Activated naive CD8-positive, alpha-beta T cell treated with anti-CD3 and anti-CD28 coated beads for 36 hours (primary cell): ENCODE results near the gene PRKCH. TPM values are rescaled to one million over a fixed set of nuclear protein-coding genes. Genes with fewer than 3 reads are reported as not detected.
"Not testable (repeated sequence)": the region's sequence is repeated elsewhere in the genome, so short reads cannot be mapped to it uniquely, and the experiment has no call there.

Experiments
- DNase-seq: peaks from one replicate; pipeline ENCODE4 v3.0.0; 2021
- H3K27ac Mint-ChIP-seq: one replicate; pipeline ENCODE4 v1.8.0; 2022; ENCODE audit warnings: mild to moderate bottlenecking, moderate library complexity, mixed read lengths
- H3K27me3 Mint-ChIP-seq: one replicate; pipeline ENCODE4 v1.8.0; 2022; ENCODE audit warnings: mild to moderate bottlenecking, mixed read lengths
- H3K36me3 Mint-ChIP-seq: one replicate; pipeline ENCODE4 v1.8.0; 2021; ENCODE audit warnings: mild to moderate bottlenecking, mixed read lengths
- H3K4me1 Mint-ChIP-seq: one replicate; pipeline ENCODE4 v1.8.0; 2021; ENCODE audit warnings: mixed read lengths
- H3K4me3 Mint-ChIP-seq: one replicate; pipeline ENCODE4 v1.8.0; 2022; ENCODE audit warnings: mild to moderate bottlenecking, moderate library complexity, mixed read lengths
- H3K9me3 Mint-ChIP-seq: one replicate; pipeline ENCODE4 v1.8.0; 2022; ENCODE audit warnings: mixed read lengths
- total RNA-seq, 2 experiments: library from RNA; stranded (reverse); gene quantifications; one replicate each; pipeline ENCODE4 v1.2.3, GENCODE V29; 2021

Gene PRKCH
- total RNA-seq, 2 experiments from 2014 or later, result 176 to 177 TPM

- peaks cover 5% of the 10 kb centered on the region for H3K9me3 Mint-ChIP-seq
- H3K27ac Mint-ChIP-seq, result peak overlapping the region; percentile 98
Observed at GRCh38 chr14:61460718-61461611, 139.6 kb downstream of the PRKCH start.

DNA sequence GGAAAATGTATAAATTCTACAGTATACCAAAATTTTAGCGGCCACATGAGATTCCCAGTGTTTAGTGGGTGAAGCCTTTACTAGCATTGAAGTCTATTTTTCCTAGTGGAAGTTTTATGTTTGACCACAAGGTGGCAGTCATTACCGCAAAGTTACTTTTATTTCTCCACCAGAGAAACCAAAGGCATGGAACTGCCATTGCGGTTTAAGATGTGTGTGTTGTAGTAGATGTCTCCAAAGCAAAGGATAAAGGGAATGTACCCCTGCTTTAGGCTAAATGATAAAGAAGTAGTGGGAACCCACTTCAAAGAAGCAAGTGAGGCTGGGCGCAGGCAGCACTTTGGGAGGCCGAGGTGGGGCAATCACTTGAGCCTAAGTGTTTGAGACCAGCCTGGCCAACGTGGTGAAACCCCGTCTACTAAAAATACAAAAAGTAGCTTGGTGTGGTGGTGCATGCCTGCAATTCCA lies 140.5 kb downstream of the PRKCH start:
- Mint-ChIP-seq H3K9me3 (peaks cover 5% of the 10 kb centered on the region), H3K4me1 (peaks cover 65% of the 10 kb centered on the region), H3K27ac (peak overlapping the region; percentile 98), H3K4me3 (peak overlapping the region; percentile 5), H3K36me3 (peaks cover 76% of the 10 kb centered on the region), H3K27me3 (no peaks in the 10 kb centered on the region)
- no peak for DNase-seq

More at GRCh38 chr14:61460718-61461611, 139.6 kb downstream of the PRKCH start:
- Mint-ChIP-seq H3K4me1 (peaks cover 67% of the 10 kb centered on the region), H3K36me3 (peaks cover 77% of the 10 kb centered on the region), H3K27me3 (no peaks in the 10 kb centered on the region), H3K4me3 (peak overlapping the region; percentile 52)
- DNase-seq, result peak; percentile 67

DNA sequence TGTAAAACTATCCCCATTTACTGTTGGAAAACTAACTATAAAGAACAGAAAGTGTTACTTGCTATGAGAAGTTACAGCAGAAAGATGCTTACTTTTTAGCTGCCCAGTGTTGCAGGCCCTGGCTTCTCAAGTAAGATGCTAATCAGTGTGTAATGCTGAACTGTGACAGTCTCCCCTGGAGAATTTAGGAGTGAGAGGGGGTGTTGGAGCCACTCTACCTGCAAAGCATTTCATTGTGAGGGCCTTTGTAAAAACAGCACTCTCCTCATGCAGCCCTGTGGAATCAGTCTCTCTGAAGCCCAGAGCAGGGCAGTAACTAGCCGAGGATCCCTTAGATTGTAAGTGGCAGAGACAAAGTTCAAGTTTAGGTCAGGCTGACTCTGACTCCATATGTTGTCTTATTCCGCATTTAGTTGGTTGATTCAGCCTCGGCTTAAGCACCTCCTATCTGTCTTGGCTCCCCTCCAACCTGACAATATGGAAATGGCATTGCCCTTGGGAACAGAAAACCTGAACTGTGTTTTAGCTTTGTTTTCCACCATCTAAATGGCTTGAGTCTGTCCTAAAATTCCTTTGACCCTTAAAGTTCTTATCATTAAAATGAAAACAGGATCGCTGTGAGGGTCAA lies 141.3 kb downstream of the PRKCH start:
- H3K4me3 Mint-ChIP-seq, result no peak overlapping the region
- H3K36me3 Mint-ChIP-seq, result peaks cover 74% of the 10 kb centered on the region
- H3K9me3 Mint-ChIP-seq, result peaks cover 5% of the 10 kb centered on the region
- H3K4me1 Mint-ChIP-seq, result peaks cover 61% of the 10 kb centered on the region
- H3K27ac Mint-ChIP-seq, result peak overlapping the region; percentile 39
- no peaks in the 10 kb centered on the region for H3K27me3 Mint-ChIP-seq
- DNase-seq, result no peak

GRCh38 chr14:61463664-61464285 lies 142.4 kb downstream of the PRKCH start:
- H3K4me1 Mint-ChIP-seq, result peaks cover 64% of the 10 kb centered on the region
- H3K27ac Mint-ChIP-seq, result peak overlapping the region; percentile 35
- H3K36me3 Mint-ChIP-seq, result peaks cover 74% of the 10 kb centered on the region
- DNase-seq, result no peak
- H3K9me3 Mint-ChIP-seq, result peaks cover 5% of the 10 kb centered on the region
- no peak overlapping the region for H3K4me3 Mint-ChIP-seq
- H3K27me3 Mint-ChIP-seq, result no peaks in the 10 kb centered on the region

DNA sequence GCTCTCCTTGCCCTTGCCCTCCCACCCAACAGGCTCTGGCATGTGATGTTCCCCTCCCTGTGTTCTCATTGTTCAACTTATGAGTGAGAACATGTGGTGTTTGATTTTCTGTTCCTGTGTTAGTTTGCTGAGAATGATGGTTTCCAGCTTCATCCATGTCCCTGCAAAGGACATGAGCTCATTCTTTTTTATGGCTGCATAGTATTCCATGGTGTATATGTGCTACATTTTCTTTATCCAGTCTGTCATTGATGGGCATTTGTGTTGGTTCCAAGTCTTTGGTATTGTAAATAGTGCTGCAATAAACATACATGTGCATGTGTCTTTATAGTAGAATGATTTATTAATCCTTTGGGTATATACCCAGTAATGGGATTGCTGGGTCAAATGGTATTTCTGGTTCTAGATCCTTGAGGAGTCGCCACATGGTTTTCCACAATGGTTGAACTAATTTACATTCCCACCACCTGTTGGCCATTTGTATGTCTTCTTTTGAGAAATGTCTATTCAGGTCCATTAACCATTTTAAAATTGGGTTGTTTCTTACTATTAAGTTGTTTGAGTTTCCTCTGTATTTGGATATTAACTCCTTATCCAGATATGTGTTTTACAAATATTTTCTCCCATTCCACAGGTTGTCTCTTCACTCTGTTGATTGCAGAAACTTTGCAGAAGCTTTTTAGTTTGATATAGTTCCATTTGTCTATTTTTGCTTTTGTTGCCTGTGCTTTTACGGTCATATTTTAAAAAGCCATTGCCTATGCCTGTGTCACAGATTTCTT lies 143.4 kb downstream of the PRKCH start:
- peak overlapping the region; percentile 69 for H3K27ac Mint-ChIP-seq
- H3K9me3 Mint-ChIP-seq, H3K4me3 Mint-ChIP-seq, DNase-seq, H3K27me3 Mint-ChIP-seq: not testable (repeated sequence)
- H3K4me1 Mint-ChIP-seq, result peaks cover 70% of the 10 kb centered on the region
- H3K36me3 Mint-ChIP-seq, result peaks cover 75% of the 10 kb centered on the region

DNA sequence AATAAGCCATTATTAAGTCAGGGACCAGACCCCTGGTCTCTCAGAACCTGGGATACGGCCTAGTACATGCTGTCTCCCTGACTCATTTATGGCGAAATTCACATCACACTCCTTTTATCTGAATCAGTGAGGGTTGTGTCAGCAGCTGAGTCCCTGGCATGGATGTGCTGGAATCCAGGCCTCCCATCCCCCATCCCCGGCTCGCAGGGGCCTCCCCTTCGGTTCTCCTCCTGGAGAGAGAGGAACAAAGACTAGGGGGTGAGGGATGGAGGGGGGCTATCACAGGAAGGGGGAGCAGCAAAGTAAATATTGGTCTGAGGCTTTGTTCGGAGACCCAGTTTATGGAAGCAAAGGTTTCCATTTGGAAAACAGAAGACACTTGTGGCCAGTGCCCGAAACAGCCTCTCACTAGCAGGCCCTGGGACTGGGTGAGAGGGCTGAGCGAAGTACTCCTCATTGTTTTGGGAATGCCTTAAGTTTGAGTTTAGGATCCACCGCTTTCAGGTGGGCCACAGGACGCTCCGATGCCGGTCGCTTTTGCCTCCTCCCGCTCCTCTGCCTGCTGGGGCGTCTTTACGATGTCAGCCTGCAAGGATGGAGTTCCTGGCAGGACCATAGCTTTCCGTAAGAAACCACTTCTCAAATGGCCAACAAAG lies 145.0 kb downstream of the PRKCH start:
- Mint-ChIP-seq H3K4me3 (no peak overlapping the region), H3K27me3 (no peaks in the 10 kb centered on the region), H3K36me3 (peaks cover 76% of the 10 kb centered on the region), H3K4me1 (peaks cover 76% of the 10 kb centered on the region), H3K9me3 (peaks cover 3% of the 10 kb centered on the region), H3K27ac (peak overlapping the region; percentile 14)
- DNase-seq, result no peak

- peaks cover 74% of the 10 kb centered on the region for H3K36me3 Mint-ChIP-seq
- H3K4me3 Mint-ChIP-seq, result no peak overlapping the region
- H3K9me3 Mint-ChIP-seq, result peaks cover 3% of the 10 kb centered on the region
- no peaks in the 10 kb centered on the region for H3K27me3 Mint-ChIP-seq
- no peak for DNase-seq
- H3K4me1 Mint-ChIP-seq, result peaks cover 76% of the 10 kb centered on the region
- peak overlapping the region; percentile 14 for H3K27ac Mint-ChIP-seq
Observed at GRCh38 chr14:61466905-61467280, 145.5 kb downstream of the PRKCH start.

- Mint-ChIP-seq H3K4me3 (no peak overlapping the region), H3K27ac (peak overlapping the region; percentile 27), H3K4me1 (peaks cover 74% of the 10 kb centered on the region), H3K36me3 (peaks cover 71% of the 10 kb centered on the region), H3K27me3 (no peaks in the 10 kb centered on the region), H3K9me3 (peaks cover 3% of the 10 kb centered on the region)
- DNase-seq, result no peak
Observed at GRCh38 chr14:61467296-61467695, 145.9 kb downstream of the PRKCH start.

- Mint-ChIP-seq H3K36me3 (peaks cover 74% of the 10 kb centered on the region), H3K9me3 (peaks cover 4% of the 10 kb centered on the region), H3K27me3 (no peaks in the 10 kb centered on the region), H3K4me1 (peaks cover 75% of the 10 kb centered on the region), H3K27ac (peak overlapping the region; percentile 52), H3K4me3 (no peak overlapping the region)
- no peak for DNase-seq
Observed at GRCh38 chr14:61468063-61468825, 146.9 kb downstream of the PRKCH start.

DNA sequence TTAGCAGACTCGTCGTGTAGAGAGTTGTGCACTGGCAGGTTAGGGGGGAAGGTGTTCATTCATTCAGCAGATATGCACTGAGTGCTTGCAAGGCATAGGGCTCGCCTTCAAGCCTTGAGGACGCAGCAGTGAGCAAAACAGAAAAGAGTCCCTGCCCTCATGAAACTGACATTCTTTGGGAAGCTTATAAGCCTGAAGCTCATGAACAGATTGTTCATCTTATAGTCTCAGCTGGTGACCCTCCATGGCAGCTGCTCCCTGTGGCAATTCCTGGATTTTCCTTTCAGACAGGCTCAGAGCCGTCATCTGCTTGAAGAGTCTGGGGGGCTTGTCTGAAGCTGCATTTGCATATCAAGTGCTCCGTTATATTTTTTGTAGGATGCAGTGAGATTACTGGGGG lies 148.4 kb downstream of the PRKCH start:
- H3K27ac Mint-ChIP-seq, result peak overlapping the region; percentile 91
- H3K27me3 Mint-ChIP-seq, result no peaks in the 10 kb centered on the region
- H3K4me3 Mint-ChIP-seq, result peak overlapping the region; percentile 3
- peaks cover 74% of the 10 kb centered on the region for H3K36me3 Mint-ChIP-seq
- H3K9me3 Mint-ChIP-seq, result peaks cover 5% of the 10 kb centered on the region
- DNase-seq, result no peak
- H3K4me1 Mint-ChIP-seq, result peaks cover 78% of the 10 kb centered on the region

GRCh38 chr14:61470261-61470960 lies 149.0 kb downstream of the PRKCH start:
- peaks cover 72% of the 10 kb centered on the region for H3K36me3 Mint-ChIP-seq
- peaks cover 80% of the 10 kb centered on the region for H3K4me1 Mint-ChIP-seq
- DNase-seq, result no peak
- H3K4me3 Mint-ChIP-seq, result peak overlapping the region; percentile 77
- peak overlapping the region; percentile 91 for H3K27ac Mint-ChIP-seq
- H3K27me3 Mint-ChIP-seq, result no peaks in the 10 kb centered on the region
- H3K9me3 Mint-ChIP-seq, result peaks cover 5% of the 10 kb centered on the region

DNA sequence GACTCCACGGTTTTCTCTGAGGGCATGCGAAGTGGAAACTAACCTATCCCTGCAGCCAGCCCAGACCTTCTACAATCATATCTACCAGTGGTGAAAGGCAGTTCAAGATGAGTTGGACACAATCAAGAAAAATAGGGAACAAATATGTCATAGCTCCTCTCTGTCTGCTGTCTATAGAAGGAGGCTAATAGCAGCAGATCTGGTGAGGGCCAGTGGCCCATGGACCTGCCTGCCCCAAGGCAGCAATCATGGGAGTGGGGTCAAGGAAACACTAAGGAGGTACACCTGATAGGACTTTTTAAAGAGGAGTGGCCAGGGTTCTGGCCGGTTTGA lies 149.5 kb downstream of the PRKCH start:
- peak overlapping the region; percentile 91 for H3K27ac Mint-ChIP-seq
- no peaks in the 10 kb centered on the region for H3K27me3 Mint-ChIP-seq
- H3K4me3 Mint-ChIP-seq, result peak overlapping the region; percentile 77
- peaks cover 77% of the 10 kb centered on the region for H3K4me1 Mint-ChIP-seq
- DNase-seq, result no peak
- peaks cover 5% of the 10 kb centered on the region for H3K9me3 Mint-ChIP-seq
- peaks cover 69% of the 10 kb centered on the region for H3K36me3 Mint-ChIP-seq

DNA sequence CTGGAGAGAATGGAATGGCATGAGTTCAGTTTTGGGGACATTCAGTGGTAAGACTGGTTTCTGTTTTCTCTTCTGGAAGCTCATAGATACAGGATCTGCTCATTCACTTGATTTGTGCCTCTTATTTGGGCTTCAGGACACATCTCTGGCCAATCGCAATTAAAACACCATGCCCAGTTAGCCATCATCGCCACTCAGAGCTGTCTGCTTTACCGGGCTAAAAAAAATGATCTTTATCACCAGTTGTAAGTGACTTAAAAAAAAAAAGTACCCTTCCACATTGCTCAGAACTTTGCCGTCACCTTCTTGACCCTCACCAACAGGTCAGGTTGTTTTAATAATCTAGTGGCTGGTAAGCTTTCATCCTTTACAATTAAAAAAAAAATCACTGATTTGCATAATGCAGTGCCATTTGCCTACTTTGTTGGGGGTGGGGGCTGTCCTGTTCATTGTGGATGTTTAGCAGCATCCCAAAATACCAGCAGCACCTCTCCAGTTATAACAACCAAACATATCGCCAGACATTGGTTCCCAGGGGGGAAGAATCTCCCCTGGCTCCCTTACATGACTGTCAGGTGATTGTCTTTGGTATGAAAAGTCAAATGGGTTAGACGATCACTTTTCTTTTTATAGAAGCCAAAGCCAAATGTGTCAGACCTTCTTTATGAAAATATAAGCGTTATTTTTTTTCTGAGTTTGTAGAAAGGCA lies 150.1 kb downstream of the PRKCH start:
- Mint-ChIP-seq H3K4me3 (peak overlapping the region; percentile 77), H3K36me3 (peaks cover 74% of the 10 kb centered on the region), H3K27ac (peak overlapping the region; percentile 91), H3K9me3 (peaks cover 5% of the 10 kb centered on the region), H3K27me3 (no peaks in the 10 kb centered on the region), H3K4me1 (peaks cover 82% of the 10 kb centered on the region)
- no peak for DNase-seq
